Measurements from ENCODE around the gene COCH. TPM values are rescaled to one million over a fixed set of nuclear protein-coding genes. Genes with fewer than 3 reads are reported as not detected.

Gene COCH
- total and polyA plus RNA-seq, 9 donors: 0.30 to 2.6 (median 1.2) TPM; not detected in 1

DNA sequence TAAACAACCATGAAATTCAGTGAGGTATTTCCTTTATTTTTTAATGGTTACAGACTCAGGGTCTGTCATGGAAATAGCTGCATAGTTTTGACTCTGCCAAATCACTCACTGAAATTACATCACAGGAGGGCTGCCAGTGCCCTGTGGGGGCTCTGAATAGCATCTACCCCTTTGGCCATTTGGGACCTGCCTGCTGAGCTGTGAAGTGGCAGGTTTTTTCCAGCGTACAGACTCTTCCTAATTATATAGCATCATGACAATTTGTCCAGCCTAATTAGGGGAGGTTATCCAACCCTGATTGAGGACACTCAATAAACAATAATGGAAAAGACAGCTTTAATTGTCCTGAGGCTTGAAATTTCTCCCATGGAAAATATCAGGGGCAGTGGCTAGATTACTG is 1.8 kb upstream of the COCH start:
- H3K9me3 ChIP-seq: no peaks in the 10 kb centered on the region
- no peak for DNase-seq
- TF ChIP-seq POLR2A (IDR thresholded peaks at IDR 0.05) (no peak), EP300 (IDR thresholded peaks at IDR 0.05) (no peak), CTCF (IDR thresholded peaks at IDR 0.05) (no peak)
- H3K36me3 ChIP-seq: no peaks in the 10 kb centered on the region
- no peaks in the 10 kb centered on the region for H3K27me3 ChIP-seq
- intact Hi-C loops (cut with DNase I): no loop called here
- H3K27ac ChIP-seq: no peak overlapping the region
- WGBS, 3 donors: 77 to 79% (median 78%) methylated on average over 1 of the region's 1 CpG
- peaks cover 12% of the 10 kb centered on the region for H3K4me1 ChIP-seq (ENCODE audit: insufficient read depth)
- H3K4me3 ChIP-seq: no peak overlapping the region

DNA sequence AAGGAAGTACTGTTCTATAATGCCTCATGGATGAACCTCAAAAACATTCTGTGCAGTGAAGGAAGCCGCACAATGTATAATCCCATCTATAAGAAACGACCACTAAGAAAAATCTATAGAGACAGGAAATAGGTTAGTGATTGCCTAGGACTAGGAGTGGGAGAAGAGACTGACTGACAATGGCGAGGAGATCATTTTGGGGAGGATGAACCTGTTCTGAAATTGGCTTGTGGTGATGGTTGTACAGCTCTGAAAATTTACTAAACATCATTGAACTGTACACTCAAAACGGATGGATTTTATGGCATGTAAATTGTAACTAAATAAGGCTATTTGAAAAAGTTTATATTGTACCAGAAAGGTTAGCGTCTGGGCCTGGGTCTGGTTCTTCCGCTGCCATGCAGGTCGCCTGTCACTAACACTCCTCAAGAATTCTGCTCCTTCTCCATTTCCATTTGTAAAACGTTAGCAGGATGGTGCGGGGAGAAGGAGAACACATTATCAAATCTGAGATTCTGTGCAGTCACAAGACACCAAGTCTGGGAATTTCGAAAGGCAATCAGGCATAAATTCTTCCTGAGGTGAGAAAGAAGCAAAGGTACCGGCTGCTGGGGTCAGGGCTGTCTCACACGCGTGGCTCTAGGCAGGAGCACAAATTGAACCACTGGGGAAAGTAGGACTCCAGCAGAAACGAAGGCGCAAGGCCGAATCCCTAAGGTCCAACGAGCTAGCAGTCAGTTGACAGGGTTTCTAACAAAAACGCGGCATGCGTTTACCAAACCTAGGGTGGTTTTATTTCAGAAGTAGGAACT is 845 bp upstream of the COCH start:
- no peaks in the 10 kb centered on the region for H3K27me3 ChIP-seq
- no peak overlapping the region for H3K27ac ChIP-seq
- no peak for DNase-seq
- no peaks in the 10 kb centered on the region for H3K9me3 ChIP-seq
- 77 to 82% (median 82%) methylated on average over 20 of the region's 20 CpGs for WGBS, 3 donors
- peaks cover 12% of the 10 kb centered on the region for H3K4me1 ChIP-seq (ENCODE audit: insufficient read depth)
- no peak for TF ChIP-seq POLR2A (IDR thresholded peaks at IDR 0.05)
- TF ChIP-seq CTCF (IDR thresholded peaks at IDR 0.05): no peak
- no peak for TF ChIP-seq EP300 (IDR thresholded peaks at IDR 0.05)
- H3K4me3 ChIP-seq: no peak overlapping the region
- no peaks in the 10 kb centered on the region for H3K36me3 ChIP-seq
- intact Hi-C loops (cut with DNase I): no loop called here

GRCh38 chr14:30874999-30875787 is 834 bp downstream of the COCH start:
- intact Hi-C loops (cut with DNase I): no loop called here
- Histone ChIP-seq H3K4me1 (ENCODE audit: insufficient read depth) (peaks cover 12% of the 10 kb centered on the region), H3K27me3 (no peaks in the 10 kb centered on the region), H3K27ac (no peak overlapping the region), H3K36me3 (no peaks in the 10 kb centered on the region), H3K9me3 (no peaks in the 10 kb centered on the region), H3K4me3 (peak overlapping the region; percentile 16)
- no peak for TF ChIP-seq POLR2A (IDR thresholded peaks at IDR 0.05)
- TF ChIP-seq CTCF (IDR thresholded peaks at IDR 0.05): no peak
- TF ChIP-seq EP300 (IDR thresholded peaks at IDR 0.05): no peak
- no peak for DNase-seq
- 2 to 3% (median 2%) methylated on average over 43 to 48 of the region's 48 CpGs for WGBS, 3 donors

DNA sequence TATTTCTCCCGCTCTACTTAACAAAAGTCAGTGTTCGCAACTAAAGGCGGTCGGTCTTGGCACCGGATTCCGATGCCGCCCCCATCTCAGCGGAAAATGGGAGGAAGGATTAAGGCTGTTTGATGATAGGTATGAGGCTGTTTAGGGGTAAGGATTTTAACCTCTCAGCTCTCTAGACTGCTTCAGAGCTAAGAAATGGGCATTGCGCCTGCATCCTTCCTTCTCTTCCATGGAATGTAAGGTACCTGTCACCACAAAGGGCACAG is 1.4 kb downstream of the COCH start:
- Histone ChIP-seq H3K27me3 (no peaks in the 10 kb centered on the region), H3K9me3 (no peaks in the 10 kb centered on the region), H3K27ac (no peak overlapping the region), H3K36me3 (no peaks in the 10 kb centered on the region), H3K4me3 (no peak overlapping the region), H3K4me1 (ENCODE audit: insufficient read depth) (peaks cover 12% of the 10 kb centered on the region)
- no peak for TF ChIP-seq POLR2A (IDR thresholded peaks at IDR 0.05)
- TF ChIP-seq CTCF (IDR thresholded peaks at IDR 0.05): no peak
- no peak for TF ChIP-seq EP300 (IDR thresholded peaks at IDR 0.05)
- intact Hi-C loops (cut with DNase I): no loop called here
- no peak for DNase-seq
- 10 to 13% (median 12%) methylated on average over 9 of the region's 9 CpGs for WGBS, 3 donors
